ENCODE measurements around the gene NEDD8. TPM values are rescaled to one million over a fixed set of nuclear protein-coding genes. Genes with fewer than 3 reads are reported as not detected.

The NEDD8 gene
- total and polyA plus RNA-seq, 2 donors (not counting 3 experiments of a cell fraction or from before 2014, with no cell fraction given): 243 to 316 TPM

- H3K27ac ChIP-seq (ENCODE audit: insufficient read depth, low read depth, low read length): peak within 1 kb of the TSS; percentile 92
- ChIA-PET CTCF (interaction anchor here (0.6 to 2.9 kb wide), 17 partner anchors 9 to 1344 kb away, joined by 3 to 35 read pairs (median 4); partner anchors contain the start of genes CHMP4A, CIDEB, IRF9 and MDP1), POLR2A (interaction anchor here (0.8 to 1.9 kb wide), 3 partner anchors 9 to 29 kb away, joined by 3 to 17 read pairs (median 4); partner anchors contain the start of gene TINF2)
- no peaks in the 10 kb centered on the region for H4K20me1 ChIP-seq (replicated peaks; ENCODE audit: control insufficient read depth, extremely low read depth, insufficient read depth, low read length)
- H3K4me2 ChIP-seq (ENCODE audit: insufficient read depth, low read length): peak within 1 kb of the TSS; percentile 76
- peak within 1 kb of the TSS; percentile 81 for H2AFZ ChIP-seq (ENCODE audit: low read depth, low read length)
- TF ChIP-seq POLR2AphosphoS5 (IDR thresholded peaks at IDR 0.05; ENCODE audit: insufficient read depth, low read depth, low read length): peak; percentile 89
- peak; percentile 9 for TF ChIP-seq MAX (IDR thresholded peaks at IDR 0.05; ENCODE audit: insufficient read depth, insufficient read length)
- TF ChIP-seq CTCF (IDR thresholded peaks at IDR 0.05; ENCODE audit: extremely low read depth in 1 of 2, insufficient read depth in 1 of 2, low read depth in 1 of 2, low read length in 2 of 2): peak; percentile 74 to 85
- TF ChIP-seq POLR2A (IDR thresholded peaks at IDR 0.05; ENCODE audit: low read depth, low read length): peak; percentile 81
- TF ChIP-seq FOS (IDR thresholded peaks at IDR 0.05; ENCODE audit: borderline replicate concordance, insufficient read depth, low read length): no peak
- no peak for TF ChIP-seq JUN (IDR thresholded peaks at IDR 0.05; ENCODE audit: borderline replicate concordance, insufficient read depth, insufficient read length, low read depth)
- H3K9me3 ChIP-seq (replicated peaks; ENCODE audit: control insufficient read depth, insufficient read depth, low read length): no peaks in the 10 kb centered on the region
- intact Hi-C loops (cut with micrococcal nuclease) (loop anchor here (1.0 kb wide), 5 partner anchors 28 to 55 kb away; partner anchors contain the start of genes DHRS1, MDP1 and NOP9), dilution Hi-C loops (cut with MboI; ENCODE audit: extremely low pct_ligation_motif_present, low sequenced_read_pairs) (no loop called here)
- H3K9me1 ChIP-seq (replicated peaks; ENCODE audit: control insufficient read depth, extremely low read depth, insufficient read depth, low read length): no peaks in the 10 kb centered on the region
- peak within 1 kb of the TSS; percentile 58 to 77 (median 65) for H3K4me3 ChIP-seq (replicated peaks in 1 of 3; ENCODE audit: insufficient read depth in 1 of 3, low read depth in 1 of 3, low read length in 3 of 3)
- H3K4me1 ChIP-seq (ENCODE audit: control insufficient read depth, extremely low read depth, insufficient read depth, low read length): peaks cover 9% of the 10 kb centered on the region
- peak within 1 kb of the TSS; percentile 98 for H3K9ac ChIP-seq (replicated peaks; ENCODE audit: extremely low read depth, insufficient read depth, low read length)
- FAIRE-seq (peak; percentile 79), DNase-seq (ENCODE audit: low read depth, low spot score) (peak; percentile 79)
- peaks cover 2 to 20% of the 10 kb centered on the region in 2 experiments for H3K36me3 ChIP-seq (ENCODE audit: control insufficient read depth in 2 of 2, extremely low read depth in 1 of 2, insufficient read depth in 2 of 2, low read length in 2 of 2)
- H3K79me2 ChIP-seq (ENCODE audit: control insufficient read depth, insufficient read depth, low read length): no peaks in the 10 kb centered on the region
- TSS peak; percentile 65 for BruUV-seq (replicated peaks)
- no peaks in the 10 kb centered on the region for H3K27me3 ChIP-seq (ENCODE audit: control insufficient read depth in 2 of 2, insufficient read depth in 2 of 2, low read length in 2 of 2)
Observed at GRCh38 chr14:24271134-24271833, 39.1 kb upstream of the NEDD8 start, which contains the start of gene RABGGTA. RABGGTA (minus strand) TSS chr14:24271597; CDS start chr14:24271115, 482 bp downstream.

Data from endothelial cell of umbilical vein (primary cell).